SW 1271 (cell line): ENCODE data around the gene MORN3.
A peak's percentile ranks its signal among the peaks of the same experiment; 100 is the strongest.
"Not testable (repeated sequence)": the region's sequence is repeated elsewhere in the genome, so short reads cannot be mapped to it uniquely, and the experiment has no call there.

ENCODE experiments used
- DNase-seq, 2 experiments: peaks; one replicate each; lab custom pipeline; 2025; lab: John Stamatoyannopoulos, UW

MORN3 gene

GRCh38 chr12:121638298-121639202, 30.9 kb downstream of the MORN3 start:
- DNase-seq = no peak

- DNase-seq = no peak
Observed at GRCh38 chr12:121637231-121637914, 32.1 kb downstream of the MORN3 start.

- no peak for DNase-seq
Observed at GRCh38 chr12:121634836-121635235, 34.6 kb downstream of the MORN3 start.

DNA sequence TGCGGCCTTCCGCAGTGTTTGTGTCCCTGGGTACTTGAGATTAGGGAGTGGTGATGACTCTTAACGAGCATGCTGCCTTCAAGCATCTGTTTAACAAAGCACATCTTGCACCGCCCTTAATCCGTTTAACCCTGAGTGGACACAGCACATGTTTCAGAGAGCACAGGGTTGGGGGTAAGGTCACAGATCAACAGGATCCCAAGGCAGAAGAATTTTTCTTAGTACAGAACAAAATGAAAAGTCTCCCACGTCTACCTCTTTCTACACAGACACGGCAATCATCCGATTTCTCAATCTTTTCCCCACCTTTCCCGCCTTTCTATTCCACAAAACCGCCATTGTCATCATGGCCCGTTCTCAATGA, 35.6 kb downstream of the MORN3 start:
- DNase-seq = not testable (repeated sequence)

DNA sequence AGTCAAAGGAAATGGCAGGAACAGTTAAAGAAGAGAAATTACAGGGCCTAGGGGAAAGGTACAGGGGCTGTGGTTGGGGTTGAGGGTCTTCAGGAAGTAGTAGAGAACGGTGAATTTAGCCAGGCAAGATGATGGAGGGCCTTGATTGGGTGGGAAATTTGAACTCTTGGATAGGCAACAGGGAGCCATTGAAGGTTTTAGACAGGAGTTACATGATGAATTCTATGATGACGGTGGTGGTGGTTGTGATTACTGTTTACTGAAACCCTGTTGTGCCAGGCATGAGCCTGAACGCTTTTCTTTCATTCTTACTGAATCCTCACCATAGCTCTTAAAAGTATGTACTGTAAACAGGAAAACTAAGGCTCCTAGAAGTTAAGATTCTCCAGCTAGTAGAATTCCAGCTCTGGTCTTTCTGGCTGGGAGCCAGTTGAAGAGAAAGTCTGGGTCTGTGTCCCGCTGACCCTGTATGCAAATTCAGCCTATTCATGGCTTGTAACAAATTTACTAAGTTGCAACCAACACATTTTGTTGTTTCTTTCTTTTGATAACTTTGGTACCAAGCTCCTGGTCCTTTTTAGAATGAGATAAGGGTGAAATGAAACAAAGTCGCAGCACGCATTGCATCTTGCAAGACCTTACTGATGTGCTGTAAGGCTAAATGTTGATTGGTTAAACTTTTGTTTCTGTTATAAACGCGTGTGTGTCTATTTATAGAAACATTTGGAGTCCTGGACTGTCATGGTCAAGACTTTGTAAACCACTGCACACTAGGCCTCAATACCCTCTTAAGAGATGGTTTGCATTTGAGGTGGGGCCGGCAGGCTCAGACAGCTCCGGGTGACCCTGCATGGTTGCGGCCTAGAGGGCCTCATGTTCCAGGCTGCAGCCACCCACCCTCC, 37.1 kb downstream of the MORN3 start:
- DNase-seq = no peak

- DNase-seq = no peak
Observed at GRCh38 chr12:121630791-121631355, 38.6 kb downstream of the MORN3 start.

- DNase-seq = no peak
Observed at GRCh38 chr12:121628536-121628935, 40.9 kb downstream of the MORN3 start.

- peak in 1 of 2 experiments; percentile 32 for DNase-seq
Observed at GRCh38 chr12:121628037-121628436, 41.4 kb downstream of the MORN3 start.

DNA sequence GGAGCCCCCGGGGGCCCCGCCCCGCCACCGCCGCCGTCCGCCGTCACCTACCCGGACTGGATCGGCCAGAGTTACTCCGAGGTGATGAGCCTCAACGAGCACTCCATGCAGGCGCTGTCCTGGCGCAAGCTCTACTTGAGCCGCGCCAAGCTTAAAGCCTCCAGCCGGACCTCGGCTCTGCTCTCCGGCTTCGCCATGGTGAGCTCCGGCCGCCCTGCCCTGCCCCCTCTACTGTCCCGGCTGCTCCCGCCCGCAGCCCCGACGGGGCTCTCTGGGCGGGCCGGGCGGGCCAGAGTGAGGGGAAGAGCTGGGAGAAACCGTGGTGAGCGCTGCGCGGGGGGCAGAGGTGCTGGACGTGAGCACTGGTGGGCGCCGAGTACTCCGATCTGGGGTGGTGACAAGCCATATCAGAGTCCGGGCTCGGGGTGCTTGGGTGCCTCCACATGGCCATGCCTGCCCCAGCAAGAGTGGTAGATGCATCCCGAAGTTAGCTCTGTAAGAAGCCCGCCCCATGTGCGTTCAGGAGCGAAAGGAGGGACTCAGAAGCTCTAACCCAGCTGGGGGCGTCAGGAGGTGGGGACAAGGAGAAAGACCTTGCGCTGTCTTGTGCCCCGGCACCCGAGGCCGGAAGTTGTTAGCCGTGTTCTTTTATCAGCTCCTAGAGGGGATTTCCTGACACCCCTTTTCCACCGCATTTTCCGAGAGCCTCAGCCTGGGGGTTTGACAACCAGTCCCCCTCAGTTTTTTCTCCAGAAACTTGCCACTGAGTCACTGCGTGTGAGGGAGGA, 42.4 kb downstream of the MORN3 start:
- DNase-seq = peak; percentile 49 to 75

GRCh38 chr12:121626087-121626852, 43.2 kb downstream of the MORN3 start, which contains the start of gene ORAI1:
TSS of gene ORAI1 (plus strand) at chr12:121626530.
- DNase-seq = peak; percentile 70 to 88

- no peak for DNase-seq
Observed at GRCh38 chr12:121620333-121620891, 49.0 kb downstream of the MORN3 start.

- DNase-seq = no peak
Observed at GRCh38 chr12:121618659-121619233, 50.7 kb downstream of the MORN3 start.

- no peak for DNase-seq
Observed at GRCh38 chr12:121614872-121615467, 54.5 kb downstream of the MORN3 start.

DNA sequence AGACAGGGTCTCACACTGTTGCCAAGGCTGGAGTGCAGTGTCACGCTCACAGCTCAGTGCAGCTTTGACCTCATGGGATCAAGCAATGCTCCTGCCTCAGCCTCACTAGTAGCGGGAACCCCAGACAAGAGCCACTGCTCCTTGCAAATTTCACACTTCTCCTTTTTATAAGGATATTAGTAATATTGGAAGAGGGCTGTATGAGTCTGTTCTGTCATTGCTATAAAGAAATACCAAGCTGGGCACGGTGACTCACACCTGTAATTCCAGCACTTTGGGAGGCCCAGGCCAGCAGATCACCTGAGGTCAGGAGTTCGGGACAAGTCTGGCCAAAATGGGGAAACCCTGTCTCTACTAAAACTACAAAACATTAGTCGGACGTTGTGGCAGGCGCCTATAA, 56.0 kb downstream of the MORN3 start:
- DNase-seq = no peak

GRCh38 chr12:121611306-121611705, 58.1 kb downstream of the MORN3 start:
- no peak for DNase-seq

GRCh38 chr12:121610239-121611149, 59.0 kb downstream of the MORN3 start:
- no peak for DNase-seq

DNA sequence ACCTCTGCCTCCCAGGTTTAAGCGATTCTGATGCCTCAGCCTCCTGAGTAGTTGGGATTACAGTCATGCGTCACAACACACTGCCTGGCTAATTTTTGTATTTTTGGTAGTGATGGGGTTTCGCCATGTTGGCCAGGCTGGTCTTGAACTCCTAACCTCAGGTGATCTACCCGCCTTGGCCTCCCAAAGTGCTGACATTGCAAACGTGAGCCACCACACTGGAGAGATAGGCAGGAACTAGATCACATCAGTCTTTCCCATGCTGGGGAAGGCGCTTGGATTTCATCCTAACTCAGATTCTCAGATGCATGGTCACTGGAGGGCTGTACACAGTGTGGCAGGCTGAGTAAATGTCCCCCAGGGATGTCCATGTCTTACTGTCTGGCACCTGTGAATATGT, 61.2 kb downstream of the MORN3 start:
- DNase-seq = no peak

DNA sequence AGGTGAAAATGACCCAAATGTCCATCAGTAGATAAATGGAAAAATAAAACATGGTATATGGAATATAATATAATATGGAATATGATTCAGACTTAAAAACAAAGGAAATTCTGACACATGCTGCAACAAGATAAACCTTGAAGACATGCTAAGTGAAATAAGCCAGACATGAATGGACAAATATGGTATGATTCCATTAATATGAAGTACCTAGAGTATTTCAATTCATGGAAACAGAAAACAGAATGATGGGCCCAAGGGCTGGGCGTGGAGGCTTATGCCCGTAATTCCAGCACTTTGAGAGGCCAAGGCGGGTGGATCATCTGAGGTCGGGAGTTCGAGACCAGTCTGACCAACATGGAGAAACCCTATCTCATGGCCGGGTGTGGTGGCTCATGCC, 65.9 kb downstream of the MORN3 start:
- DNase-seq = no peak
